IPS-11a (cell line): Measurements from ENCODE around the gene HYKK.
A peak's percentile ranks its signal among the peaks of the same experiment; 100 is the strongest.
"Not testable (repeated sequence)": the region's sequence is repeated elsewhere in the genome, so short reads cannot be mapped to it uniquely, and the experiment has no call there.

Experiments used
- H3K4me3 ChIP-seq: one replicate; pipeline ENCODE4 v1.5.1; 2013; ENCODE audit warnings: low read depth, low read length, control low read depth

HYKK gene

DNA sequence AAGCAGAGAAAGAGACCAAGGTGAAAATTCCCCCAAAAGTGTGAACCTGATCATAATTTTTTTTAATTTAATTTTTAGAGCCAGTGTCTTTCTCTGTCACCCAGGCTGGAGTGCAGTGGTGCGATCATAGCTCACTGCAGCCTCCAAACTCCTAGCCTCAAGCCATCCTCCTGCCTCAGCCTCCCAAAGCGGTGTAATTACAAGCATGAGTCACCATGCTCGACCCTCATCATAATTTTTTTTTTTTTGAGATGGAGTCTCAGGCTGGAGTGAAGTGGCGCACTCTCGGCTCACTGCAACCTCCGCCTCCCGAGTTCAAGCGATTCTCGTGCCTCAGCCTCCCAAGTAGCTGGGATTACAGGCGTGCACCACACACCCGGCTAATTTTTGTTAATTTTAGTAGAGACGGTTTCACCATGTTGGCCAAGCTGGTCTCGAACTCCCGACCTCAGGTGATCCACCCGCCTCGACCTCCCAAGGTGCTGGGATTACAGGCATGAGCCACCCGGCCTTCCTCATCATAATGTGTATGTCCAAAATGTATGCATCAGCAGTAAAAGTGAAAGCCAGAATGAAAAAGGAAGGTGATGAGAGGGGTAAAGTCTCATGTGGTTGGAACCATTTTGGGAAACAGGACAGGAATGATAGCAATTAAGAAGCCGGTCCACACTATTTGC is 32.2 kb downstream of the HYKK start:
- H3K4me3 ChIP-seq = peak overlapping the region; percentile 95

GRCh38 chr15:78540141-78540870 is 32.9 kb downstream of the HYKK start, which contains the start of gene PSMA4:
PSMA4 (plus strand) TSS chr15:78540444; CDS start chr15:78541928, 1,484 bp downstream.
- H3K4me3 ChIP-seq = peak within 1 kb of the TSS; percentile 95

DNA sequence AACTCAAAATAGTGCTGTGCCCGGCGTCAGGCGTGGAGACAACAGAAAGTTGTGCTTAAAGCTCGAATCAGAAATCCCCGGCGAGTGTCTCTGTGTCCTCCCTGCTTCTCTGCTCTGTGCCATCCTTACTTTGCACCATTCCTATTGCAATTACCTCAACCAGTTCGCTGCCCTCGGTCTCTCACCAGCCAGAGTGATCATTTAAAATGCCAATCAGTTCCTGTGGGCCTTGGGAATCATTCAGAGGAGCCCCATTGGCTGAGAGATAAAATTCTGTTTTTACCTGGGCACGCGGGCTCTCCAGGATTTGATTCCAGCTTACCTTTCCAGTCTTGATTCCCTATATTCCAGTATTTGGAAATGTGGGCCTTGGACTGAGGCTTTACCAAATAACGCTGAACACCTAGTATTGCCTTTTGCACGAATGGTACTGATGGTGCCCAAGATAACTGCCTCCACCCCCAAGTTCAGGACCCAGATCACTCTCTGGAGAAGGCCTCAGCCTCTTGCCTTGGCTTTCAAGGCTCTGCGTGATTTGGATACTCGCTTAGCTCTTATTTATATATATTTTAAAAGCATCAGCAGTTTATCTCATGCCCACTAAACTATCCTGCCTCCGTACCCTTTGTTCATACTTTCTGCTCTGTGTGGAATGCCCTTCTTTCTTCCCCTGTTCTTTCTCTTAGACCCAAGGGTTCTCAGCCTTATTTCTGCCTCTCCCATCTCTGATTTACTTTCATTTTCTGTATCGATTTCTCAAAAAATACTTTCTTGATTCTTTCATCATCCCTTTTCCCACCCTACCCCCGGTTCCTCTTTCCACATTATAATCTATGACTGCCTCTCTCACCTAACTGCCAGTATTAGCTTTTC is 33.7 kb downstream of the HYKK start:
- H3K4me3 ChIP-seq = peak overlapping the region; percentile 95

- peak overlapping the region; percentile 95 for H3K4me3 ChIP-seq
Observed at GRCh38 chr15:78541744-78542034, 34.3 kb downstream of the HYKK start.

DNA sequence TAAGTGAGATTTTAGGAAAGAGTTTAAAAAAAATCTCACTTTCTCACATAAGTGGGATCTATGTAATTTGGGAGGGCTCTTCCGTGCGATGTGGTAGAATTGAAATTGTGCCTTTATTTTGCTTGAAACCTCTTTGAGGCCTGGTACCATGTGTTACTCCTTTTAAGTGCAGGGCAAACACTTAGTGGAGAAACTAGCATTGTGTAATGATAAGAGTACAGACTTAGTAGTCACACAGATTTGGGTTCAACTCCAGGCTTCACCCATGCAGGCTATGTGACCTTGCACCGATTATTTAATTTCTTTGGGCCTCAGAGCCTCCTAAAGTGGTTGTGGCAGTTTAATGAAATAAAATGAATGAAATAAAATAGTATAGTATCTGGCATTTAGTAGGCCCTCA is 35.3 kb downstream of the HYKK start:
- H3K4me3 ChIP-seq = no peak overlapping the region

DNA sequence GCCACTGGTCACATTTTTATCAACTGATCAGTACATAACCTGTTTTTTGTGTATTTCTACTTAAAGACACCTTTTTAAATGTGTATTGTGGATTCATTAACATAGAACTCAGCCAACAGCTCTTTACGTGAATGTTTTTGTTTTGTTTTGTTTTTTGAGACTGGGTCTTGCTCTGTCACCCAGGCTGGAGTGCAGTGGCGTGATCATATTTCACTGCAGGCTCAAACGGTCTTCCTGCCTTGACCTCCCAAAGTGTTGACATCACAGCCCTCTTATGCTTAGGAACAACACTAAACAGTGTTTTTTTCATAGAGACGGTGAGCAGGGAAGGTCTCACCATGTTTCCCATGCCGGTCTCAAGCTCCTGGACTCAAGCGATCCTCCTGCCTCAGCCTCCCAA is 42.8 kb downstream of the HYKK start:
- H3K4me3 ChIP-seq = no peak overlapping the region

DNA sequence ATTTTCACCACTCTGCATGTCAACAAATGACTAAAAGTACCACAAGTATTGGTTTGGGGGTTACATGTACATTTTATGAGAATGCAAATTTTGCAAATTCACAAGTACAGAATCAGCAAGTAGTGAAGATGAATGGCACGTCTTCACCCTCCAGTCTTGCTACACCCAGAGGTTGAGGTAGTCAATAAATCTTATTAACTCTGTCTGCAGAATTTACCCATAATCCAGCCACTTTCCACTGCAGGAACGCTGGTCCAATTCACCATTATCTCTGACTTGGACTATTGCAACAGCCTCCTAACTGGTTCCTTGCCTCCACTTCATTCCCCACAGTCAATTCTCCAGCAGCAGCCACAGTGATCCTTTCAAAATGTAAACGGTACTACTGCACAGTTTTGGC is 43.4 kb downstream of the HYKK start:
- no peak overlapping the region for H3K4me3 ChIP-seq

- no peak overlapping the region for H3K4me3 ChIP-seq
Observed at GRCh38 chr15:78551902-78552301, 44.5 kb downstream of the HYKK start.

DNA sequence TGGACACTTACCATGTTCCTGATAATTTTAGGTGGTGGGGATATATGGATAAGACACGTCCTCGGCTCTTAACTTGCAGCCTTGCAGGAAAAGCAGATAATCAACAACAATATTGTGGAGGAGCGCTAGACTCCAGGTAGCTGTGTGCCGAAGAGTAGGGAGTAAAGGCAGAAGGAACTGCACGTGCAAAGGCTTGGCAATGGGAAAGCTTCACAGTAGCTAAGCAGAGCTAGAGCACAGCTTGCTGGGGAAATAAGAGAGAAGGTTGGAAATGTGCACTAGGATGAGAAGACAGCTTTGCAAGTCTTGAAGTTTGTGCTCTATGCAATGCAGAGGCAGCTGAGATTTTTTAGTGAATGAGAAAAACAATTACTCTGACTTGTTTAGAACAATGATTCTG is 45.2 kb downstream of the HYKK start:
- no peak overlapping the region for H3K4me3 ChIP-seq

DNA sequence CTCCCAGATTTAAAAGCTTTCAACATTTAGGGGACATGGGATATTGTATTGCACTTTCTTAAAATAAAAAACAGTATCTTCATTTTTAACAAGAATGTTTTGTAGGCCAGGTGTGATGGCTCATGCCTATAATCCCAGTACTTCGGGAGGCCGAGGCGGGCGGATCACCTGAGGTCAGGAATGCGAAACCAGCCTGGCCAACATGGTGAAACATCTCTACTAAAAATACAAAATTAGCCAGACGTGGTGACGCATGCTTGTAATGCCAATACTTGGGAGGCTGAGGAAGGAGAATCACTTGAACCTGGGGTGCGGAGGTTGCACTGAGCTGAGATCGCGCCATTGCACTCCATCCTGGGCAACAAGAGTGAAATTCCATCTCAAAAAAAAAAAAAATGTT is 52.8 kb downstream of the HYKK start:
- H3K4me3 ChIP-seq = not testable (repeated sequence)

GRCh38 chr15:78561490-78561889 is 54.1 kb downstream of the HYKK start:
- no peak overlapping the region for H3K4me3 ChIP-seq

DNA sequence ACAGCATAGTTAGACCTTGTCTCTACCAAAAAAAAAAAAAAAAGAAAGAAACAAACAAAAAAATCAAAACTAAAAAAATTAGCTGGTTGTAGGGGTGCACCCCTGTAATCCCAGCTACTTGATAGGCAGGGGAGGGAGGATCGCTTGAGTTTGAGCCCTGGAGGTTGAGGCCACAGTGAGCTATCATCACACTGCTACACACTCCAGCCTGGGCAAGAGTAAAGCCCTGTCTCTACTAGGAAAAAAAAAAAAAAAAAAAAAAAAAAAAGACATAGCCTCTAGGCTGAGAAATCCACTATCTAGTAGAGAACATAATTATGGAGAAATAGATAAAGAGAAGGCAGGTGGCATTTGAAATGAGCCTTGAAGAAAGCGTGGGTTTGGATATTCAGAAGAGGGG is 55.7 kb downstream of the HYKK start:
- no peak overlapping the region for H3K4me3 ChIP-seq

GRCh38 chr15:78564743-78565096 is 57.3 kb downstream of the HYKK start:
- H3K4me3 ChIP-seq = no peak overlapping the region

DNA sequence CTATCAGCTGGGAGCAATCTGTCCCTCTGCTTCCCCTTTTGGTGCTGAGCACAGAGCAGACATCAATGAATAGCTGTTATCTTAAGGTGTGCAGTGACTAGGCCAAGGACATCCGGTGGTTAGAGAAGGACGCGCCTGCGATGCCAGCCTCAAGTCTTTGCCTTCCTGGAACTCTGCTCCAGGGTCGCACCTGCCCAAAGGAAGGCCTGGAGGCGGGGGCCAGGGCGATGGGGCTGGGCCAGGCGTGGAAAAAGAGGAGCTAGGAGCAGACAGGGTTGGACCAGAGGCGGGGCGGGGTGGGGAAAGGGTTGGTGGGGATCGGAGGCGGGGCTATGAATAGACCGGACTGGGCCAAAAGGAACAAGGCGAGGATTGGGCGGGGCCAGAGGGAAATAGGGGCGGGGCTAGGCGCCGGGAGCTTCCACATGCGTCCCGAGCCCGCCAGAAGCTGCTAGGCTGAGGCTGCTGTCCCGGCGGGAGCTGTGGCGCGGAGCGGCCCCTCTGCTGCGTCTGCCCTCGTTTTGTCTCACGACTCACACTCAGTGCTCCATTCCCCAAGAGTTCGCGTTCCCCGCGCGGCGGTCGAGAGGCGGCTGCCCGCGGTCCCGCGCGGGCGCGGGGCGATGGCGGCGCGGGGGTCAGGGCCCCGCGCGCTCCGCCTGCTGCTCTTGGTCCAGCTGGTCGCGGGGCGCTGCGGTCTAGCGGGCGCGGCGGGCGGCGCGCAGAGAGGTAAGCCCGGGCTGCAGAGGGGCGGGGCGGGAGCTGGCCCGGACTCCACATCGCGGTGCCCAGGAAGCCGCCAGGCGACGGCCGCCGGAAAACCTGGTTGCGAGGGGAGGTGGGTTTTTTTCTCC is 57.9 kb downstream of the HYKK start, which contains the start of gene CHRNA5:
TSS of gene CHRNA5 (plus strand) at position 424 of the 854 bp plus-strand sequence. CDS start at position 624, 200 bp downstream.
- peak within 1 kb of the TSS; percentile 83 for H3K4me3 ChIP-seq

DNA sequence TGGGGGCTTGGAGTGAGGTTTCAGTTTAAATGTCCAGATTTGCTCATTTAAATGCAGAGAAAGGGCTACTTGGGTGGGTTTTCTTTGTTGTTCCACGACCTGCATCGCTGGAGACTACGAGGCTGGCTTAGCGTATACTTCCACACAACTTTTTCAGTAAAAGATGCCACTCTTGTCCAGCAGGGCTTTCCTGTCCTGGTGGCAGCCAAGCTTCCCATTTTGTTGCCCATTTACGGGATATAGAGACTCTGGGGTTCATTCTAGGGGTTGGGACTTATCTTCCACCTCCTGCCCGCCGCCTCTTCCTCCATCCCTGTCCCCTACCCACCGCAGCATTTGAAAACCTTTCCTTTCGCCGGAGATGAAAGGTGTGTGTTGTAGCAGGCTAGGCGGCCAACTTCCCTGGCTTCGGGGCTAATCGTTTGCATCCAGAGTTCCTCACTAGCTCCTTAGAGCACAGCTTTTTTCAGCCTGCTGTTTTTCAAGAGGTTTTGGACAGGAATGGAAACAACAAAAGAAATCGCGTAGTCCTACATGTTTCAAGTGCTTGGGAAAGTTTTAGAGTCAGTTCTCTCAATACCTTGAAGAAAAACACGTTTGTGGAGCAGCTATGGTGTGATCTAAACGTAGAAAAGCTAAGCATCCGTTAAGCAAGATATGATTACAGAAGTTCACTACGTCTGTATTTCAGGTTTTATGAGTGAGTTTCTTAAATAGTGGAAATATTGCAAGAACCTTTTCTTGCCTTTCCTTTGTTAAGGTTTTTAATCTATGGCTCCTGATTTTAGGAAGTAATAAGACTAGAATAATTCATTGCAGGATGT is 58.8 kb downstream of the HYKK start:
- H3K4me3 ChIP-seq = peak overlapping the region; percentile 83

GRCh38 chr15:78567531-78567930 is 60.2 kb downstream of the HYKK start:
- no peak overlapping the region for H3K4me3 ChIP-seq

GRCh38 chr15:78570710-78571109 is 63.3 kb downstream of the HYKK start:
- H3K4me3 ChIP-seq = no peak overlapping the region

DNA sequence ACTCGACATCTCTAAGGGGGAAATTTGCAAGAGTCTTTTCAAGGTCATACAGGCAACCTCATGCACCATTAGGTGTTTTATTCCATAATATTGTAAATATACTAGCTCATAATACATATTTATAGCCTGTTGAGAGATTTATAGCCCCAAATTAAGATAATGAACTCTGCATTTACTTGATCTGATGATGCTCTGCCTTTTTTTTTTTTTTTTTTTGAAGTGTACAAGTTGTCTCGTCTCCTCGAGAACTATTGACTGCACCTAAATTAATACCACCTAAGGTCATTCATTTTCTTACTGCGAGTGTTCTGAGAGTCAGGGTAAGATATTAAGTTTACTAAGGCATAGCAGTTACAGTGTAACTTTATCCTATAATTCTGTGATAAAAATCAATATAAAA is 64.0 kb downstream of the HYKK start:
- no peak overlapping the region for H3K4me3 ChIP-seq

- no peak overlapping the region for H3K4me3 ChIP-seq
Observed at GRCh38 chr15:78573416-78573815, 66.0 kb downstream of the HYKK start.

DNA sequence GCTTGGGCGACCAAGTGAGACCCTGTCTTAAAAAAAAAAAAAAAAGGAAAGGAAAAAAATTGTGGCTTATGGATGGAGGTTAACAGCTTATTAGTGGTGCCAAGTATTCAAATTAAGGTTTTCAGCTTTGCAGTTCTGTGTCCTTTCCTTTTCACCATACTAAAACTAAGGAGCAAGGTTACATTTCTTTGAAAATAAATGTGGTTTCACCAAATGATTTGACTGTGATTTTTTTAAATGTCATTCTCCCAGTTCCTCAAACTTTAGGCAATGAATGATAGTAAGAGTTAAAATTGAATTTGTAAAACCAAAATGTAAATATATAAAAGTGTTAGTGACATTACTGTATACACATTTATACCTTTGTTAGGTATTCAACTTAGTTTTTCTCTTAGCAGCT is 67.6 kb downstream of the HYKK start:
- no peak overlapping the region for H3K4me3 ChIP-seq
